Panc1 (cell line): ENCODE data around the gene RIC1.

Experiments
- CTCF ChIP-seq: fragments of 450-650 bp; IDR thresholded peaks from 2 replicates; pipeline ENCODE4 v1.5.1; 2017; ENCODE audit warnings: mild to moderate bottlenecking
- REST ChIP-seq, 2 experiments: IDR thresholded peaks; 2 replicates each; pipeline ENCODE4 v1.6.1; 2011 to 2012; ENCODE audit warnings: low read depth in 2 of 2, control low read depth in 1 of 2, low read length in 1 of 2, mild to moderate bottlenecking in 1 of 2, moderate library complexity in 1 of 2; ENCODE audit not compliant: insufficient read depth in 1 of 2

GRCh38 chr9:5612185-5612530 lies 16.7 kb upstream of the RIC1 start:
- TF ChIP-seq CTCF = no peak
- no peak for TF ChIP-seq REST (IDR thresholded peaks at IDR 0.05; ENCODE audit: insufficient read depth in 1 of 2, low read depth in 2 of 2, low read length in 1 of 2)
